Large intestine (tissue), 3 donors: ENCODE results near the gene RPUSD4. TPM values are rescaled to one million over a fixed set of nuclear protein-coding genes. Genes with fewer than 3 reads are reported as not detected.

Experiments
- DNase-seq, 2 donors: peaks; one replicate each; pipeline versions ENCODE4 v3.0.0 to v3.0.0-alpha.2; 2013
- H3K27ac ChIP-seq: one replicate; pipeline ENCODE4 v1.5.1; 2013; ENCODE audit warnings: low read length
- H3K27me3 ChIP-seq: 2 replicates; pipeline ENCODE4 v1.6.1; 2013; ENCODE audit warnings: low read length; ENCODE audit not compliant: control insufficient read depth, insufficient read depth
- H3K36me3 ChIP-seq: 2 replicates; pipeline ENCODE4 v1.6.1; 2013; ENCODE audit warnings: low read length; ENCODE audit not compliant: control insufficient read depth, insufficient read depth
- H3K4me1 ChIP-seq: one replicate; pipeline ENCODE4 v1.6.1; 2013; ENCODE audit warnings: low read length; ENCODE audit not compliant: control insufficient read depth, insufficient read depth
- H3K4me3 ChIP-seq: one replicate; pipeline ENCODE4 v1.5.1; 2013; ENCODE audit warnings: low read length
- H3K9me3 ChIP-seq: one replicate; pipeline ENCODE4 v1.6.1; 2013; ENCODE audit warnings: mild to moderate bottlenecking, low read depth, low read length, moderate library complexity; ENCODE audit not compliant: control insufficient read depth
- WGBS: methylation state at CpG from one replicate; pipeline ENCODE4 v1.1.5; 2013; ENCODE audit warnings: low lambda C conversion rate; ENCODE audit not compliant: insufficient coverage; 5-methylcytosine and 5-hydroxymethylcytosine counted together
- polyA plus RNA-seq: library from polyadenylated mRNA; unstranded; fragments of 120-200 nt; gene quantifications from one replicate; pipeline ENCODE4 v1.2.1, GENCODE V29; 2013

The RPUSD4 gene
- polyA plus RNA-seq, 1 donor, result 38.8 TPM

DNA sequence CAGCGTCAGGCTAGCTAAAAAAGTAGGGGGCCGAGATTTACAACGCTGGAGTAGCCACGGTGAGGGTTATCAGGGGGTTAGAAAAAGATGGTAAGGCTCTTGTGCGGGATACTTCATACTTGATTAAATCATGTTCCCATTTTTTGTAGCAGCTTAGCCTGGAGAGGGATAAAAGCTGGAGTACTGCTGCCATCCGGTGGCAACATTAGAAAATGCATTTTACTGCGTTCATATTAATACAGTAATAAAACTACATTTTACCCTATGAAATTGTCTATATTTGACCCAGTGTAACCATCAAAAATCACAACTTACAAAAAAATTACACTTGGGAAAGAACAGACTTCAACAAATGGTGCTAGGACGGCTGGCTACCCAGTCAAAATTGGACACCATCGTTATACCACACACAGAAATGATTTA lies 17.3 kb downstream of the RPUSD4 start:
- Histone ChIP-seq H3K27me3 (no peaks in the 10 kb centered on the region), H3K9me3 (peaks cover 3% of the 10 kb centered on the region), H3K36me3 (peaks cover 57% of the 10 kb centered on the region), H3K4me3 (no peak overlapping the region), H3K4me1 (no peaks in the 10 kb centered on the region), H3K27ac (no peak overlapping the region)
- DNase-seq, result peak in 1 of 2 donors; percentile 38
- 41% methylated on average over 5 of the region's 9 CpGs for WGBS

DNA sequence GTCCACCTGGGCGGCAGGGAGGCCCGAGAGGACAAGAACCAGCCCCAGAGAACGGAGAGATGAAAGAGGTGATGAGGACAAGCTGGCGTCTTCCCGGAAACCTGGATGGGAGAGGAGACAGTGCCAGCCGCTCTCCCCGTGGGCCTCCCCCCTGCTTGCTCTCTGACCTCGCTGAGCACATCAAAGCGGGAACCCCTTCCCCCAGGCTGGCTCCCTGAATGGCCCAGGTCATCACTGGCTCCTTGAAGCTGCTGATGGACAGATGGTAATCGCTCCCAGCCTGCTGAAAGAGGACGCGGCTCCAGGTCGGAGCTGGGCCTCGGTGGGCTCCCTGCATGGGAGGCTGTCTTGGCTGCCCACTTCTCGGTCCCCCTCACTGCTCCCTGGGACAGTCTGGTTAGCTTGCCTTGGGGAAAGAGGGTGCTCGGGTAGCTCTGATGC lies 18.4 kb downstream of the RPUSD4 start:
- Histone ChIP-seq H3K36me3 (peaks cover 49% of the 10 kb centered on the region), H3K27me3 (no peaks in the 10 kb centered on the region), H3K4me3 (no peak overlapping the region), H3K9me3 (peaks cover 3% of the 10 kb centered on the region), H3K4me1 (no peaks in the 10 kb centered on the region), H3K27ac (no peak overlapping the region)
- no CpG with 5 or more reads among the region's 16 CpGs for WGBS
- DNase-seq, result no peak

DNA sequence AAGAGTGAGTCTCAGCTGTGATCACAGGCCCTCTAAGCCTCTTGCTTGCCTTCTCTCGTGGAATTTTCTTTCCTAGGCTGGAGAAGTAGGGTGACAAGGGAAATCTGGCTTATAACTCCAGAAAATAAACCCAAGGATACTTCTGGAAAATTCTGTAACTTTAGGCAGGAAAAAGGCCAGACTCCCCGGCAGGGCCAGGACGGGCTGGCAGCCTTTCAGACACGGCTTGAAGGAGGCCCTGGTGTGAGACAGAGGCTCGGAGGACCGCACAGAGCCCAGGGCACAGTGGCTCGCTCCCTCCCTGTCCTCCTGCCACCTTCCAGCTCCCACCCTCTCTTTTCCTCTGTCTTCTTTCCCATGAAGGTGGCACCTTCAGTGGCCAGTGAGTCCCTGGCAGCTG lies 19.1 kb downstream of the RPUSD4 start:
- no CpG with 5 or more reads among the region's 7 CpGs for WGBS
- Histone ChIP-seq H3K4me3 (no peak overlapping the region), H3K36me3 (peaks cover 42% of the 10 kb centered on the region), H3K27ac (no peak overlapping the region), H3K27me3 (no peaks in the 10 kb centered on the region), H3K9me3 (no peaks in the 10 kb centered on the region), H3K4me1 (no peaks in the 10 kb centered on the region)
- DNase-seq, result no peak

DNA sequence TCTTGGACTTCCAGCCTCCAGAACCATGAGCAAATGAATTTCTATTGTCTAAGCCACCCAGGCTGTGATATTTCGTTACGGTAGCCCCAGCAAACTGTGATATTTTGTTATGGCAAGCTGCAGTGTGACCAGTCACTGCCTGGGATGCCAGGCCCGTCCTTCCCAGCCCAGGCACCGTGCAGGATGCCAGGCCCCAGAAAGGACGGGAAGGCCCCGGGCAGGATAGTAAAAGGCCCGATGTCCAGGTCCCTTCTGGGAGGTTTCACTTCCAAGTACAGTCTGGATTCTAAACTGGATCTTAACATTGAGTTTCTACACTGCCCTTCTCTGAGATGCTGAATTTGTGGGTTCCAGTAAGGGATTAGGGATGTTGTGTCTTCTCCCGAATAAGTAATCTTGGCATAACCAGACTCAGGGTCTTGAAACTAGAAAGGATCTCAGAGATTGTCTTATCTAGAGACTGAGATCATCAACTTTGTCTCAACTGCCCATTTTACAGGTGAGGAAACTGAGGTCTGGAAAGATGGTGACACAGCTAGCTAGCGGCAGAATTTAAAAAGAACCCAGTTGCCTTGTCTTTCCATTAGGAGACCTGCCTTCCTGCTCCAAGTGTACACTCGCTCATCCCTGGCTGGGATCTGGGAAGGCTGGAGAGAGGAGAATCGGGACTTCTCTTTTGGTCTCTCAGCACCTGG lies 19.9 kb downstream of the RPUSD4 start:
- no peak for DNase-seq
- Histone ChIP-seq H3K9me3 (no peaks in the 10 kb centered on the region), H3K36me3 (peaks cover 34% of the 10 kb centered on the region), H3K4me1 (peaks cover 6% of the 10 kb centered on the region), H3K27ac (no peak overlapping the region), H3K4me3 (no peak overlapping the region), H3K27me3 (no peaks in the 10 kb centered on the region)
- no CpG with 5 or more reads among the region's 11 CpGs for WGBS

DNA sequence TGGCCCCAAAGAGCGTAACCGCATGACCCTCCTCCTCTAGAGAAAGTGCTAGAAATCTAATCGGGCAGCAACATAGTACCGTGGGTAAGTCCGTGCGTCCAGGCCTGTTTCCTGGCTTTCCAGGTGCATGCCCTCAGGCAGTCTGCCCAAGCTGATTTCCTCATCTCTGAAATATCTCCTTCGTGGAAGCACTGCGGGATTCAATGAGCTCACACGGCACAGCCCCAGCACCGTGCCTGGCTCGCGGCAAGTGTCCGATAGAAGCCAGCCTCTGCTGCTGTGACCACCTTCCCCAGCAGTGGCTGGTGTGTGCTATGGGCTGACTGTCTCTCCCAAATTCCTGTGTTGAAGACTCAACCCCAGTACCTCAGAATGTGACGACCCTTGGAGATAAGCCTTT lies 20.7 kb downstream of the RPUSD4 start:
- Histone ChIP-seq H3K9me3 (no peaks in the 10 kb centered on the region), H3K36me3 (peaks cover 30% of the 10 kb centered on the region), H3K27ac (no peak overlapping the region), H3K27me3 (no peaks in the 10 kb centered on the region), H3K4me1 (peaks cover 10% of the 10 kb centered on the region), H3K4me3 (no peak overlapping the region)
- WGBS, result no CpG with 5 or more reads among the region's 14 CpGs
- no peak for DNase-seq

DNA sequence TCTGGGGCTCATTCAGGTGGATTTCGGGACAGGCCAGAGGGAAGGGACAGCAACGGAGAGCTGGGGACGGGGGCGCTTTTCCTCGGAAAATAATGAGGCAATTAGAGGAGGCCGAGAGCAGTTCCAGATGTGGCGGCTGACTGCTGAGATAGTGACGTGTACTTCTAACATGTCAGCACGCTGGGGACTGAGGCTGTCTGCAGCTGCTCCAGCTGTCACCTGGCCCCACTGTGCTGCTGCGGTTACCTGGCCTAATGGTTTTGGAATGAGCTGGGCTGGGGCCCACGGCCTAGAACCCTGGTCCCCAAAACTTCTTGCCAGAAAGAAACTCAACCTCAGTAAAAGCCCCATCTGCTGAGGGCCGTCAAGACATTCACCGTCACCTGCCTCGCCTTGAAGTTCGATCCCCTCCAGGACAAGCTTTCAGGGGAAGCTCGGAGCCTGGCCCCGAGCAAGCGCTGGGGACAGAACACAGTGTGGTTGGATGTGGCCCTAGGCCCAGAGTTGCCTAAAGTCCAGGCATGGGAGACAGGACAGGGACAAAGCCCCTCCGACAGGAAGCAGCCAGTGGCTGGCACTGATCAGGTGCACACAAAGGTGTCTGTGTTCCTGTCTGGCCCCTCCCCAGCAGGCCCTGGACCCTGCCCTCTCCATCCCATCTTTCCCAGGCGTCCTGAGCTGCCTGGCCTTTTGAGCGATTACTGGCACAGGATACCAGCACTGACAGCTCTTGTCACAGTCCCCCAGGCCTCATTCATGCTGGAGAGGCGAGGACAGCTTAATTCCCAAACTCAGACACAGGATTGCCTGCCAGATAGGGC lies 22.1 kb downstream of the RPUSD4 start:
- peaks cover 16% of the 10 kb centered on the region for H3K4me1 ChIP-seq
- H3K4me3 ChIP-seq, result no peak overlapping the region
- no peak overlapping the region for H3K27ac ChIP-seq
- peak; percentile 50 to 82 for DNase-seq
- no CpG with 5 or more reads among the region's 22 CpGs for WGBS
- peaks cover 25% of the 10 kb centered on the region for H3K36me3 ChIP-seq
- no peaks in the 10 kb centered on the region for H3K9me3 ChIP-seq
- H3K27me3 ChIP-seq, result no peaks in the 10 kb centered on the region

DNA sequence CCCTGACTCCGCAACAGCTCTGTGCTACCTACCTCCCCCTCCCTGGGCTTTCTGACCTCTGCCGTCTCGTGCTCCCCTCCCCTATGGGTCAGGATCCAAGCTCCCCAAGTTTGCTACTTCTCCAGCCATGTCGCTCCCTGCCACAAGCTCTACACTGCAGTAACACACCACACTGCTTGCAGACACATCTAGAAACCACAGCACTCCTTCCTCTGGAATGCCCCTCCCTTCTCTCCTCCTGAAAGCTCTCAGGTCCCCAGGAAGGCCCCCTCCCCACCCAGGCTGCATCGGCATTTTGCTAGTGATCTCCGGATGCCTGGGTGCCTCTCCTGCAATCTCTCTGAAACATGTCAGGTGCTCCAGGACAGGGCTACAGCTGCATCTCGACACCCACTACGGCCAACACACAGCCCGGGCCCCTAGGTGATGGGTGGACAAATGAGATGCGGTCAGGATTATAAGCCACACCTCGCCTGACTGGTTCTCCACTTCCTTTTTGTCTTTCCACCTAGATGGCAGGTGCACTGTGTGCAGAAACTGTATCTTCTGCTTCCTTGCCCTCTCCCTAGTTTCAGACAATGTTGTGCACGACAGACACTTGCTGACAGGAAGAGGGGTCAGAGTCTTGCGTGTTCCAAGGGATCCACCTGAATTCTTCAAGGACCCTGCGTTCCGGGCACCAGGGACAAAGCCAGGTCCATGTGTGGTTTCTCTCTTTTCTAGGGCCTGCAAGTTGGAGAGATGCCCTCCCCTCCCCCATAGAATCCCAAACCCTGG lies 22.9 kb downstream of the RPUSD4 start:
- Histone ChIP-seq H3K4me3 (no peak overlapping the region), H3K27ac (no peak overlapping the region)
- no CpG with 5 or more reads among the region's 15 CpGs for WGBS

DNA sequence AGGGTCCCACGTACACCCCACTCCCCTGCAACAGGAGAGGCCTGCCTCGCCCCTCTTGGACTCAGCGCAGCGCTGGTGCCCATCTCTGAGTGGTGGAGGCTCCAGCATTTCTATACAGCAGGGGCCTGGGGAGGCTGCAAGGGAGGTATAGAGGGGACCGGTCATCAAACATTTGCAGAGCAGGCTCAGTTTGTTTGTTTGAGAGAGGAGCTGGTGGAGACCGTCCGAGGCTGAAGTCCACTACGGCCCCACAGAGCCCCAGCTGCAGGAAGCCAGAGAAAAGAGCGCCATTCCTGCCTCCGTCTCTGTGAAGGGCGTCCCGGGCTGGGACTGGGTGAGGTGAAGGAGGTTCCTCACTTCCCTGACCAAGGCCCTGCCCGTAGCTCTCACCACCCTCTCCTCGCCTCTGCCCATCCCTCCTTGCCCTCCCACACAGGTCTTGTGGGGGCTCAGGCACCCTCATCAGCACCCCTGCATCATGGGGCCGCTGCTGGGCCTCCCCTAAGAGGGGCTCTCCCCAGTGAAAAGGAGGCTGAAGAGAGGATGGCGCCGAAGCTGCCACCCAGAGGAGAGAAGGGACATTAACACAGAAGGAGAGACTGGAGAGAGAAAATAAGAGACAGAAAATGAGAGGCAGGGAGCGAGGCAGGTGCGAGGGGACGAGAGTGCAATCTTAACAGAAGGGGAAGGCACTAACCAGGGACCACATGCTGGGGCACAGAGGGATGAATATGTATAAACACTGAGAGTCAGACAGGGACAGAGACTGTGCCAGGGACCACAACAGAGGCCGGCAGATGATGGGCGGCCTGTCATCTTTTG lies 24.5 kb downstream of the RPUSD4 start:
- 100% methylated on average over 1 of the region's 22 CpGs for WGBS
- H3K36me3 ChIP-seq, result peaks cover 10% of the 10 kb centered on the region
- H3K4me3 ChIP-seq, result no peak overlapping the region

More for the DNA sequence above, 22.9 kb downstream of the RPUSD4 start:
- H3K4me1 ChIP-seq, result peaks cover 16% of the 10 kb centered on the region
- H3K9me3 ChIP-seq, result no peaks in the 10 kb centered on the region
- no peak for DNase-seq
- H3K36me3 ChIP-seq, result peaks cover 25% of the 10 kb centered on the region
- no peaks in the 10 kb centered on the region for H3K27me3 ChIP-seq

DNA sequence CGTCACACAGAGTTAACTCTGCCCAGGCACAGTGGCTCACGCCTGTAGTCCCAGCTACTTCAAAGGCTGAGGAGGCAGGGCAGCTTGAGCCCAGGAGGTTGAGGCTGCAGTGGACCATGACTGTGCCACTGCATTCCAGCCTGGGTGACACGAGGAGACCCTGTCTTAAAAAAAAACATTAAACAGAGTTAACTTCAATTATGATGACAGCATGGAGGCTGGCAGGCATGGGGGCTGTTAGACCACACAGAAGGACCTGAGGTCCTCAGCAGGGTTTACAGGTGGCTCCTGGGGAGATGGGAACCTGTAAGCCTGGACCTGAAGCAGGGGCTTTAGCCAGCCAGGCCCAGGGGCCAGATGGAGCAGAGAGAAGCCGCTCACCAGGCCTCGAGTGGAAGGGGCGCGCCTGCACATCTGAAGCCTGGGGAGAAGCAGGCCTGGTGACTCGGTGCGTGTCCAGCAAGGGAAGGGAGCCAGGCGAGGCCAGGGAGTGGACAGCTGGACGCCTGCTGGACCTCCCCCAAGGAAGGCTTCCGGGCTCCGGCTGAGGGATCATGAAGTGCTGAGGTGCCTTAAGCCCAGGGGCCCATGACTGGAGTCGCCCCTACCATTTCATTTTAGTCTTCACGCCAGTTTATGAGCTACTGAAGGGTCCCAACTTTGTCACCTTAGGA lies 25.3 kb downstream of the RPUSD4 start:
- Histone ChIP-seq H3K4me3 (no peak overlapping the region), H3K4me1 (peaks cover 16% of the 10 kb centered on the region), H3K36me3 (peaks cover 8% of the 10 kb centered on the region), H3K27ac (no peak overlapping the region), H3K9me3 (no peaks in the 10 kb centered on the region), H3K27me3 (no peaks in the 10 kb centered on the region)
- DNase-seq, result no peak
- WGBS, result 80% methylated on average over 1 of the region's 15 CpGs

More for the DNA sequence above, 24.5 kb downstream of the RPUSD4 start:
- Histone ChIP-seq H3K9me3 (no peaks in the 10 kb centered on the region), H3K27ac (no peak overlapping the region), H3K27me3 (no peaks in the 10 kb centered on the region), H3K4me1 (peaks cover 16% of the 10 kb centered on the region)
- DNase-seq, result peak in 1 of 2 donors; percentile 43
